ENCODE results near the gene PKM. TPM values are rescaled to one million over a fixed set of nuclear protein-coding genes. Genes with fewer than 3 reads are reported as not detected.

PKM gene
- total and polyA plus RNA-seq, 4 donors: 12.9 to 61.2 (median 29.7) TPM

GRCh38 chr15:72160696-72161245 lies 70.2 kb downstream of the PKM start:
- Histone ChIP-seq H3K9me3 (ENCODE audit: control insufficient read depth in 4 of 4, low read length in 3 of 4) (no peaks in the 10 kb centered on the region), H3K27me3 (ENCODE audit: control insufficient read depth in 4 of 4, insufficient read depth in 4 of 4, low read length in 3 of 4) (no peaks in the 10 kb centered on the region), H3K36me3 (ENCODE audit: control insufficient read depth in 4 of 4, insufficient read depth in 3 of 4, low read depth in 1 of 4, low read length in 3 of 4) (no peaks in the 10 kb centered on the region), H3K27ac (ENCODE audit: low read depth in 1 of 2, low read length in 2 of 2) (no peak overlapping the region), H3K9ac (ENCODE audit: low read depth in 1 of 2, low read length in 2 of 2) (no peak overlapping the region), H3K4me1 (ENCODE audit: control insufficient read depth in 4 of 4, insufficient read depth in 4 of 4, low read length in 3 of 4) (peaks cover 0 to 2% (median 1%) of the 10 kb centered on the region in 4 donors), H3K4me3 (ENCODE audit: low read depth in 1 of 3, low read length in 3 of 3) (no peak overlapping the region)
- TF ChIP-seq CTCF (IDR thresholded peaks at IDR 0.05; ENCODE audit: low read depth, low read length, missing input control): no peak
- no peak for TF ChIP-seq FOXA2 (IDR thresholded peaks at IDR 0.05)
- TF ChIP-seq RXRA (IDR thresholded peaks at IDR 0.05): no peak
- TF ChIP-seq YY1 (IDR thresholded peaks at IDR 0.05): no peak
- no peak for TF ChIP-seq GABPA (IDR thresholded peaks at IDR 0.05 in 1 of 2, conservative IDR thresholded peaks at IDR 0.05 in 1 of 2)
- TF ChIP-seq NR2F2 (IDR thresholded peaks at IDR 0.05): no peak
- no peak for TF ChIP-seq EGR1 (IDR thresholded peaks at IDR 0.05; ENCODE audit: low read depth in 2 of 2)
- TF ChIP-seq REST (IDR thresholded peaks at IDR 0.05): no peak
- no peak for TF ChIP-seq HNF4G (IDR thresholded peaks at IDR 0.05)
- TF ChIP-seq MAX (IDR thresholded peaks at IDR 0.05): no peak
- TF ChIP-seq ATF3 (IDR thresholded peaks at IDR 0.05): no peak
- TF ChIP-seq JUND (IDR thresholded peaks at IDR 0.05): no peak
- TF ChIP-seq ZBTB33 (IDR thresholded peaks at IDR 0.05): no peak
- TF ChIP-seq SP1 (IDR thresholded peaks at IDR 0.05): no peak
- no peak for DNase-seq (ENCODE audit: low spot score)
- WGBS: 93% methylated on average over 5 of the region's 5 CpGs

- H3K9me3 ChIP-seq (ENCODE audit: control insufficient read depth in 4 of 4, low read length in 3 of 4): no peaks in the 10 kb centered on the region
- no peak overlapping the region for H3K4me3 ChIP-seq (ENCODE audit: low read depth in 1 of 3, low read length in 3 of 3)
- H3K27me3 ChIP-seq (ENCODE audit: control insufficient read depth in 4 of 4, insufficient read depth in 4 of 4, low read length in 3 of 4): no peaks in the 10 kb centered on the region
- no peak overlapping the region for H3K9ac ChIP-seq (ENCODE audit: low read depth in 1 of 2, low read length in 2 of 2)
- no peak for DNase-seq (ENCODE audit: low spot score)
- H3K4me1 ChIP-seq (ENCODE audit: control insufficient read depth in 4 of 4, insufficient read depth in 4 of 4, low read length in 3 of 4): peaks cover 0 to 16% (median 13%) of the 10 kb centered on the region in 4 donors
- WGBS: 97% methylated on average over 2 of the region's 2 CpGs
- H3K27ac ChIP-seq (ENCODE audit: low read depth in 1 of 2, low read length in 2 of 2): no peak overlapping the region
- no peaks in the 10 kb centered on the region for H3K36me3 ChIP-seq (ENCODE audit: control insufficient read depth in 4 of 4, insufficient read depth in 3 of 4, low read depth in 1 of 4, low read length in 3 of 4)
- no peak for TF ChIP-seq JUND (IDR thresholded peaks at IDR 0.05)
- no peak for TF ChIP-seq FOXA2 (IDR thresholded peaks at IDR 0.05)
- TF ChIP-seq FOXA1 (IDR thresholded peaks at IDR 0.05): no peak
- no peak for TF ChIP-seq HNF4A (conservative IDR thresholded peaks at IDR 0.05)
- no peak for TF ChIP-seq RXRA (IDR thresholded peaks at IDR 0.05)
- no peak for TF ChIP-seq GABPA (IDR thresholded peaks at IDR 0.05 in 1 of 2, conservative IDR thresholded peaks at IDR 0.05 in 1 of 2)
- TF ChIP-seq EGR1 (IDR thresholded peaks at IDR 0.05; ENCODE audit: low read depth in 2 of 2): no peak
- no peak for TF ChIP-seq SP1 (IDR thresholded peaks at IDR 0.05)
- no peak for TF ChIP-seq NR2F2 (IDR thresholded peaks at IDR 0.05)
- no peak for TF ChIP-seq REST (IDR thresholded peaks at IDR 0.05)
- TF ChIP-seq YY1 (IDR thresholded peaks at IDR 0.05): no peak
- no peak for TF ChIP-seq HNF4G (IDR thresholded peaks at IDR 0.05)
- TF ChIP-seq ATF3 (IDR thresholded peaks at IDR 0.05): no peak
- no peak for TF ChIP-seq CTCF (IDR thresholded peaks at IDR 0.05; ENCODE audit: low read depth, low read length, missing input control)
Measured at GRCh38 chr15:72156928-72157327, 74.1 kb downstream of the PKM start.
